GM10248 (cell line): ENCODE data around the gene HOXC13.

Experiments
- CTCF ChIA-PET: fragments of 300-600 bp; sonication (Branson Sonifier 250); formaldehyde crosslinking; extraction: SDS; loops from one replicate; lab custom pipeline; 2021; ENCODE audit warnings: antibody characterized with exemption; lab: Yijun Ruan, JAX
- POLR2A ChIA-PET: fragments of 350-650 bp; sonication (Branson Sonifier 250); formaldehyde crosslinking; extraction: SDS; loops from one replicate; lab custom pipeline; 2020; ENCODE audit warnings: antibody characterized with exemption; lab: Yijun Ruan, JAX
- DNase-seq: peaks from one replicate; pipeline ENCODE4 v3.0.0; 2012; ENCODE audit errors: extremely low spot score
- CTCF ChIP-seq: IDR thresholded peaks from 2 replicates; pipeline ENCODE4 v1.5.1; 2012; ENCODE audit warnings: mild to moderate bottlenecking, low read depth; ENCODE audit errors: extremely low read depth, missing control alignments, control extremely low read depth

HOXC13 gene

GRCh38 chr12:53944907-53945847 lies 6.5 kb downstream of the HOXC13 start:
- ChIA-PET CTCF (interaction anchor here (0.8 kb wide), 1 partner anchor 61 kb away, joined by 4 read pairs; no protein-coding TSS in a partner anchor), POLR2A (no interaction called here)
- no peak for DNase-seq
- TF ChIP-seq CTCF = no peak

GRCh38 chr12:53947743-53948142 lies 9.1 kb downstream of the HOXC13 start:
- no peak for DNase-seq
- CTCF ChIA-PET = no interaction called here
- TF ChIP-seq CTCF = no peak
- POLR2A ChIA-PET = no interaction called here

- no peak for TF ChIP-seq CTCF
- DNase-seq = no peak
- CTCF ChIA-PET = no interaction called here
- POLR2A ChIA-PET = no interaction called here
Measured at GRCh38 chr12:53948650-53949593, 10.3 kb downstream of the HOXC13 start.

GRCh38 chr12:53949631-53950436 lies 11.2 kb downstream of the HOXC13 start:
- POLR2A ChIA-PET = no interaction called here
- DNase-seq = no peak
- CTCF ChIA-PET = interaction anchor here (3.1 kb wide), 1 partner anchor 83 kb away, joined by 8 read pairs; the partner anchor contains the start of gene HOXC5
- TF ChIP-seq CTCF = no peak

- ChIA-PET POLR2A (no interaction called here), CTCF (interaction anchor here (3.1 kb wide), 1 partner anchor 82 kb away, joined by 8 read pairs; the partner anchor contains the start of gene HOXC5)
- no peak for TF ChIP-seq CTCF
- DNase-seq = no peak
Measured at GRCh38 chr12:53950437-53950773, 11.8 kb downstream of the HOXC13 start.
